NCI-H69 (cell line): ENCODE data around the gene SLC7A4.
"Not testable (repeated sequence)": the region's sequence is repeated elsewhere in the genome, so short reads cannot be mapped to it uniquely, and the experiment has no call there.

ENCODE experiments used
- DNase-seq: peaks from one replicate; lab custom pipeline; 2025; lab: John Stamatoyannopoulos, UW

The SLC7A4 gene

GRCh38 chr22:21032037-21032867, at the start of gene SLC7A4:
Gene SLC7A4 (minus strand): TSS chr22:21032561. CDS start chr22:21031812, 749 bp downstream.
- peak; percentile 30 for DNase-seq

GRCh38 chr22:21080435-21081137, 48.2 kb upstream of the SLC7A4 start:
- DNase-seq: no peak

- DNase-seq: no peak
Measured at GRCh38 chr22:21079493-21079892, 47.1 kb upstream of the SLC7A4 start.

- no peak for DNase-seq
Measured at GRCh38 chr22:21078916-21079315, 46.6 kb upstream of the SLC7A4 start.

- no peak for DNase-seq
Measured at GRCh38 chr22:21077884-21078508, 45.6 kb upstream of the SLC7A4 start.

GRCh38 chr22:21076912-21077625, 44.7 kb upstream of the SLC7A4 start:
- no peak for DNase-seq

DNA sequence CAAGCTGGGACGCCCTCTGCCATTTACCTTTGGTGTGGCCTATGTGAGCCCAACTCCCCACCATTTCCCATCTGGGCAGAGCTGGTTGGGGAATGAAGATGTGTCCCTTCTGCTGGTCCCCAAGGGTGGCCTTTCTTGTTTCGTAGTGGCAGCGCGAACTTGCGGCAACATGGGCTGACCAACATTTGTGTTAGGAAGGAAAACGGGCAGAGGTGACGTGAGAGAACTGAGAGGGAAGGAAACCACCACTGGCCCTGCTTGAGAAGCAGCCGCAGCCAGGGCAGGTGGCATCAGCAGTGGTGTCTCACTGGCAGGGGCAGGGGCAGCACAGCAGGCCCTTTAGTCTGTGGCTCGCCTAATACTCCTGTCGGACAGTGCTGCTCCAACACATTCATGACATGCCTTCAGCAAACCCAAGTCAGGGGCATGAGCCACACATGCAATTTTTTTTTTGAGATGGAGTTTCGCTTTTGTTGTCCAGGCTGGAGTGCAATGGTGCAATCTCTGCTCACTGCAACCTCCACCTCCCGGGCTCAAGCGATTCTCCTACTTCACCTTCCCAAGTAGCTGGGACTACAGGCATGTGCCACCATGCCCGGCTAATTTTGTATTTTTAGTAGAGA, 43.3 kb upstream of the SLC7A4 start:
- DNase-seq: no peak

DNA sequence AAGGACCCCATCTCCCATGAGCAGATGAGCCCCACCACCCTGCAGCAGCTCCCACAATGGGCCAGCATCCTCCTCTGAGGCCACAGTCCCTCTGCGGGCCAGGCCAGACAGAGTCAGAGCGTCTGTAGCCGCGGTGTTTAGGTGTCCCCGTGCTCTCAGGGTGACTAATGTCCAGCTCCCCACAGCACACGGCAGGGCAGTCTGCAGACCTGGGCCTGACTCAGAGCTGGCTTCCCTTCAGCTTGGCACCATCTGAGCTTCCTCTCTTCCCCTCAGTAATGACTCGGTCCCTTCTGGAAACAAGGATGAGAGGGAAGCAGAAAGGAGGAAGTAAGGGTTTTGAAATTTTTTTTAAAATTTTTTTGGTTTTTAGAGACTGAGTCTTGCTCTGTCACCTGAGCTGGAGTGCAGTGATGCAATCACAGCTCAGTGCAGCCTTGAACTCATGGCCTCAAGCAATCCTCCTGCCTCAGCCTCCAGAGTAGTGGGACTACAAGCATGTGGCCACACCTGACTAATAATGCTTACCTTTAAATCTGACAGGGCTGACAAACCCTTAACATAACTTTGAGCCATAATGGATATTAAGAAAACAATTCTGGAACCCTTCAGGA, 41.8 kb upstream of the SLC7A4 start:
- no peak for DNase-seq

GRCh38 chr22:21073482-21073881, 41.1 kb upstream of the SLC7A4 start:
- DNase-seq: no peak

- DNase-seq: no peak
Measured at GRCh38 chr22:21073023-21073422, 40.7 kb upstream of the SLC7A4 start.

GRCh38 chr22:21071796-21072195, 39.4 kb upstream of the SLC7A4 start:
- DNase-seq: not testable (repeated sequence)

GRCh38 chr22:21070690-21071615, 38.6 kb upstream of the SLC7A4 start:
- no peak for DNase-seq

- DNase-seq: peak; percentile 3
Measured at GRCh38 chr22:21069375-21069774, 37.0 kb upstream of the SLC7A4 start.

- DNase-seq: no peak
Measured at GRCh38 chr22:21068681-21069276, 36.4 kb upstream of the SLC7A4 start.

DNA sequence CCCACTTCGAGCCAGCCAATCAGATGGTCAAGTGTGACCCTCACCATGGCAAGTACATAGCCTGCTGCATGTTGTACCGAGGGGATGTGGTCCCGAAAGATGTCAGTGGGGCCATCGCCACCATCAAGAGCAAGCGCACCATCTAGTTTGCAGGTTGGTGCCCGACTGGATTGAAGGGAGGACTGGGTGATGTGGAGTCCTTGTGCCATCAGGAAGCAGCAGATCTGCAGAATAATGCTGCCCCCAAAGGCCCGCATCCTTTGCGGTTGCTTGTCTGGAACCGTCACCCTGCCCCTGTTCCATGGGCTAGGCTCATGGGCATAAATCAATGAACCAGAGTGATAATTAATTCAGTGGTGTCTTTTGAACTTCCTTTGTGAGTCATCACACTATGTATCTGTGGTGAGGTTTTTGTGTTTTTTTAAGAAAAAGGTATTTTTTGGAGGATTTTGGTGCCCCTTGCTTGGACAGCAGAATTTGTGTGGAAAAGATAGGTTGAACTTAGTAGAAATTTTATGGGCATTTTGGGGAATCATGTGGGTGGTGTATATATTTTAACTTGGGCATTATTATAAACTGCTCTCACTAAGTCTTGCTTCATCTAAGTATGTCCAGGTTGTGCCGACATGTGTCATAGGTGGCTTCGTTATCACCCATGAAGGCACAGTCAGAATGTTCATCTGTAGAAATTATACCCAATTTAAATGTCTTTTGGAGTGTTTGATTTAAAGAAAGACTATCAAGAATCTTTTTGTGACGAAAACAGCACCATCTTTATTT, 35.7 kb upstream of the SLC7A4 start:
- no peak for DNase-seq

GRCh38 chr22:21067075-21067900, 34.9 kb upstream of the SLC7A4 start:
- DNase-seq: no peak

DNA sequence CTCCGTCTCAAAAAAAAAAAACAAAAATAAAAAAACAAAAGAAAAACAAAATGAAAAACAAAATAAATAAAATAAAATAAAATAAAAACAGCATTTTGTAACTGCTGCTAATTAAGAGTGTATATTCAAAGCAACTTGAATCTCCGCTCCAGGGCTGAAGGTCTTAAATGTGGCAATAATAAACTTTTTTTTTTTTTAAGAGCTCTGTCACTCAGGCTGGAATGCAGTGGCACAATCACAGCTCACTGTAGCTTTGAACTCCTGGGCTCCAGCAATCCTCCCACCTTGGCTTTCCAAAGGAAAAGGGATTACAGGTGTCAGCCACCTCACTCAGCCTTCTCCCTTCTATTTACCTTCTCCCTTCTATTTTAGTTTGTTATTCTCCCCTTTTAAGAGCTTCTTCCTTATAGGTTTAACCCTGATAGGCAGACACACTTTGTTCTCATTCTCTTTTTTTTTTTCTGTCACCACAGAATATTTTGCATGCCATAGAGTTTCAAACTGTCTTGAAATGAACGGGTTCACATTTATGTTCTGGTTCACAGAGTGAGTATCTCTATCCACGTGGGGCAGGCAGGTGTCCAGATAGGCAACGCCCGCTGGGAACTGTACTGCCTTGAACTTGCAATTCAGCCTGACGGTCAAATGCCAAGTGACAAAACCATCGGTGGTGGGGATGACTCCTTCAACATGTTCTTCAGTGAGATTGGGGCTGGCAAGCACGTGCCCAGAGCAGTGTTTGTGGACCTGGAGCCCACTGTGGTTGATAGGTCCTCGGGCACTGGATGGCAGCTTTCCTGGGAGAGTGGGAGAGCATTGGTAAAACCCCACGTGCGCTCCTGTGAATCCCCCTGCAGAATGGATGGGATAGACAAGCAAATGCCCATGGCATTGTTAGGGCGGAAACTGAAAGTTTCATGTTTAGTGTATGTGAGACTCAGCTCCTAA, 32.8 kb upstream of the SLC7A4 start:
- DNase-seq: peak; percentile 8
